NCI-H526 treated with DMSO at 0.1 percent for 48 hours (cell line): Measurements from ENCODE around the gene METTL1.
A peak's percentile ranks its signal among the peaks of the same experiment; 100 is the strongest.
"Not testable (repeated sequence)": the region's sequence is repeated elsewhere in the genome, so short reads cannot be mapped to it uniquely, and the experiment has no call there.

ENCODE experiments used
- DNase-seq: peaks from one replicate; lab custom pipeline; 2025; lab: John Stamatoyannopoulos, UW

The METTL1 gene

GRCh38 chr12:57771873-57772428, at the start of gene METTL1:
TSS of gene METTL1 (minus strand) at chr12:57772105. CDS start at chr12:57772083, 22 bp downstream.
- peak; percentile 91 for DNase-seq

GRCh38 chr12:57821015-57821414, 49.1 kb upstream of the METTL1 start:
- not testable (repeated sequence) for DNase-seq

- DNase-seq: not testable (repeated sequence)
Observed at GRCh38 chr12:57820119-57820518, 48.2 kb upstream of the METTL1 start.

- DNase-seq: not testable (repeated sequence)
Observed at GRCh38 chr12:57817990-57818331, 46.1 kb upstream of the METTL1 start.

- no peak for DNase-seq
Observed at GRCh38 chr12:57817261-57817989, 45.5 kb upstream of the METTL1 start.

- no peak for DNase-seq
Observed at GRCh38 chr12:57816855-57817151, 44.9 kb upstream of the METTL1 start.

GRCh38 chr12:57816001-57816854, 44.3 kb upstream of the METTL1 start:
- DNase-seq: no peak

- DNase-seq: no peak
Observed at GRCh38 chr12:57815177-57816000, 43.5 kb upstream of the METTL1 start.

GRCh38 chr12:57813971-57814772, 42.3 kb upstream of the METTL1 start:
- DNase-seq: no peak

GRCh38 chr12:57813111-57813970, 41.4 kb upstream of the METTL1 start:
- no peak for DNase-seq

- no peak for DNase-seq
Observed at GRCh38 chr12:57811028-57811755, 39.3 kb upstream of the METTL1 start.

GRCh38 chr12:57810450-57810849, 38.5 kb upstream of the METTL1 start:
- DNase-seq: no peak

- DNase-seq: no peak
Observed at GRCh38 chr12:57809425-57809824, 37.5 kb upstream of the METTL1 start.

- DNase-seq: no peak
Observed at GRCh38 chr12:57808351-57808750, 36.4 kb upstream of the METTL1 start.

GRCh38 chr12:57807285-57807684, 35.4 kb upstream of the METTL1 start:
- DNase-seq: no peak

- DNase-seq: no peak
Observed at GRCh38 chr12:57806677-57807076, 34.8 kb upstream of the METTL1 start.

- DNase-seq: no peak
Observed at GRCh38 chr12:57803319-57803893, 31.5 kb upstream of the METTL1 start.

GRCh38 chr12:57802607-57803006, 30.7 kb upstream of the METTL1 start:
- DNase-seq: no peak

GRCh38 chr12:57800965-57801364, 29.1 kb upstream of the METTL1 start:
- no peak for DNase-seq
